GM12865 (cell line): ENCODE measurements around the gene CBX8.

Experiments
- DNase-seq: peaks from one replicate; pipeline ENCODE4 v3.0.0; 2010; ENCODE audit warnings: low read depth
- H3K4me3 ChIP-seq: 2 replicates; pipeline ENCODE4 v1.5.1; 2011; ENCODE audit warnings: mild to moderate bottlenecking, low read depth, low read length, control low read depth
- TF ChIP-seq, protein P1 (sequence below): IDR thresholded peaks from 2 replicates; pipeline ENCODE4 v1.5.1; 2011; ENCODE audit warnings: low read length, control low read depth, low read depth, inconsistent platforms; ENCODE audit not compliant: insufficient read depth; ENCODE audit errors: missing control alignments

The CBX8 gene

GRCh38 chr17:79742951-79743476, 53.9 kb downstream of the CBX8 start:
- TF ChIP-seq, protein P1, sequence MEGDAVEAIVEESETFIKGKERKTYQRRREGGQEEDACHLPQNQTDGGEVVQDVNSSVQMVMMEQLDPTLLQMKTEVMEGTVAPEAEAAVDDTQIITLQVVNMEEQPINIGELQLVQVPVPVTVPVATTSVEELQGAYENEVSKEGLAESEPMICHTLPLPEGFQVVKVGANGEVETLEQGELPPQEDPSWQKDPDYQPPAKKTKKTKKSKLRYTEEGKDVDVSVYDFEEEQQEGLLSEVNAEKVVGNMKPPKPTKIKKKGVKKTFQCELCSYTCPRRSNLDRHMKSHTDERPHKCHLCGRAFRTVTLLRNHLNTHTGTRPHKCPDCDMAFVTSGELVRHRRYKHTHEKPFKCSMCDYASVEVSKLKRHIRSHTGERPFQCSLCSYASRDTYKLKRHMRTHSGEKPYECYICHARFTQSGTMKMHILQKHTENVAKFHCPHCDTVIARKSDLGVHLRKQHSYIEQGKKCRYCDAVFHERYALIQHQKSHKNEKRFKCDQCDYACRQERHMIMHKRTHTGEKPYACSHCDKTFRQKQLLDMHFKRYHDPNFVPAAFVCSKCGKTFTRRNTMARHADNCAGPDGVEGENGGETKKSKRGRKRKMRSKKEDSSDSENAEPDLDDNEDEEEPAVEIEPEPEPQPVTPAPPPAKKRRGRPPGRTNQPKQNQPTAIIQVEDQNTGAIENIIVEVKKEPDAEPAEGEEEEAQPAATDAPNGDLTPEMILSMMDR: no peak
- no peak overlapping the region for H3K4me3 ChIP-seq
- no peak for DNase-seq

DNA sequence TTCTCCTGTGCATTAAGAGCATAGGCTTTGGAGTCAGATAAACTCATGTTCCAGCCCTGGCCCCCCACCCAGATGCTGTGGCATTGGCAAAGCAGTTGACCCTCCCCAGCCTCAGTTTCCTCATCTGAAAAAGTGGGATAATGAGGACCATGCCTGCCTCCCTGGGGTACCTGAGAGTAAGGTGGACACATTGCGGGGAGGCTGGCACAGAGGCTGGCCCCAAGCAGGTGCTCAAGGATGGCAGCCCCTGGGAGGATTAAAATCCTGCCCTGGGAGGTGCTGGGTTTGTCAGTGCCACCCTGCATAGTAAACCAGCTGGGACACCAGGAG, 54.3 kb downstream of the CBX8 start:
- no peak overlapping the region for H3K4me3 ChIP-seq
- DNase-seq: no peak
- TF ChIP-seq, protein P1: no peak
